Astrocyte of the cerebellum (primary cell): Measurements from ENCODE around the gene ZFAND2B.

ENCODE experiments used
- DNase-seq: peaks from one replicate; pipeline ENCODE4 v3.0.0-alpha.2; 2011; ENCODE audit warnings: low read depth
- H3K4me3 ChIP-seq: 2 replicates; pipeline ENCODE4 v1.5.1; 2011; ENCODE audit warnings: mild to moderate bottlenecking, low read depth, low read length, moderate library complexity
- in situ Hi-C: cut with HindIII; loops from 2 replicates; pipeline ENCODE4 v1.10.0; 2017; ENCODE audit warnings: low sequenced_read_pairs
- TF ChIP-seq, protein P1 (sequence below): IDR thresholded peaks from 2 replicates; pipeline ENCODE4 v1.5.1; 2012; ENCODE audit warnings: low read length, low read depth, moderate library complexity, mild to moderate bottlenecking; ENCODE audit errors: missing control alignments

The ZFAND2B gene

DNA sequence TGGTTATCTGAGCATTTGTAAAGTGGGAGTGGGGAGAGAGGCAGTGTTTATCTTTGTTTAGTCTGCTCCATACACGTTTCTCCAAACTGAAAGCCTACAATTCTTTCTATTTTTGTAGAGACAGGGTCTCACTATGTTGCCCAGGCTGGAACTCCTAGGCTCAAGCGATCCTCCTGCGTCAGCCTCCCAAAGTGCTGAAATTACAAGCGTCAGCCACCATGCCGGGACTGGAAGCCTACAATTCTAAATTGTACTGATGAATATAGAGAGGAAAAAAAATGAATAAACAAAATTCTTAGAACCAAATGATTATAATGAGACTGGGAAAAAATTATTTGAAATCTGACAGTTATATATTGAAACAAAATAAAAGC, 1.4 kb upstream of the ZFAND2B start:
- no peak for DNase-seq
- in situ Hi-C loops = no loop called here
- no peak overlapping the region for H3K4me3 ChIP-seq
- TF ChIP-seq, protein P1, sequence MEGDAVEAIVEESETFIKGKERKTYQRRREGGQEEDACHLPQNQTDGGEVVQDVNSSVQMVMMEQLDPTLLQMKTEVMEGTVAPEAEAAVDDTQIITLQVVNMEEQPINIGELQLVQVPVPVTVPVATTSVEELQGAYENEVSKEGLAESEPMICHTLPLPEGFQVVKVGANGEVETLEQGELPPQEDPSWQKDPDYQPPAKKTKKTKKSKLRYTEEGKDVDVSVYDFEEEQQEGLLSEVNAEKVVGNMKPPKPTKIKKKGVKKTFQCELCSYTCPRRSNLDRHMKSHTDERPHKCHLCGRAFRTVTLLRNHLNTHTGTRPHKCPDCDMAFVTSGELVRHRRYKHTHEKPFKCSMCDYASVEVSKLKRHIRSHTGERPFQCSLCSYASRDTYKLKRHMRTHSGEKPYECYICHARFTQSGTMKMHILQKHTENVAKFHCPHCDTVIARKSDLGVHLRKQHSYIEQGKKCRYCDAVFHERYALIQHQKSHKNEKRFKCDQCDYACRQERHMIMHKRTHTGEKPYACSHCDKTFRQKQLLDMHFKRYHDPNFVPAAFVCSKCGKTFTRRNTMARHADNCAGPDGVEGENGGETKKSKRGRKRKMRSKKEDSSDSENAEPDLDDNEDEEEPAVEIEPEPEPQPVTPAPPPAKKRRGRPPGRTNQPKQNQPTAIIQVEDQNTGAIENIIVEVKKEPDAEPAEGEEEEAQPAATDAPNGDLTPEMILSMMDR = no peak

DNA sequence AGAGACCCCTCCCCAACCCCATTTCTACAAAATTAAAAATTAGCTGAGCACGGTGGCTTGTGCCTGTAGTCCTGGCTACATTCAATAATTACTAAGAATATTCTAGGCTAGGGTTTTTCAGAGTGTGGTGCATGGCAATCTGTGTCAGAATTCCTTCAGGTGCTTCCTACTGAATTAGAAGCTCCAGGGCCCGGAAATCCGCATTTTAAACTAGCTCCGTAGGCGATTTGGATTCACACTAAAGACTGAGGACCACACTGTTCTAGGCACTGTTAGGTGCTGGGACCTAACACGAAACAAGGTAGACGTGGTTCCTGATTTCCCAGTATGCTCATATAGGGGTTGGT, 628 bp upstream of the ZFAND2B start:
- TF ChIP-seq, protein P1 = no peak
- no peak for DNase-seq
- in situ Hi-C loops = no loop called here
- peak overlapping the region; percentile 64 for H3K4me3 ChIP-seq

DNA sequence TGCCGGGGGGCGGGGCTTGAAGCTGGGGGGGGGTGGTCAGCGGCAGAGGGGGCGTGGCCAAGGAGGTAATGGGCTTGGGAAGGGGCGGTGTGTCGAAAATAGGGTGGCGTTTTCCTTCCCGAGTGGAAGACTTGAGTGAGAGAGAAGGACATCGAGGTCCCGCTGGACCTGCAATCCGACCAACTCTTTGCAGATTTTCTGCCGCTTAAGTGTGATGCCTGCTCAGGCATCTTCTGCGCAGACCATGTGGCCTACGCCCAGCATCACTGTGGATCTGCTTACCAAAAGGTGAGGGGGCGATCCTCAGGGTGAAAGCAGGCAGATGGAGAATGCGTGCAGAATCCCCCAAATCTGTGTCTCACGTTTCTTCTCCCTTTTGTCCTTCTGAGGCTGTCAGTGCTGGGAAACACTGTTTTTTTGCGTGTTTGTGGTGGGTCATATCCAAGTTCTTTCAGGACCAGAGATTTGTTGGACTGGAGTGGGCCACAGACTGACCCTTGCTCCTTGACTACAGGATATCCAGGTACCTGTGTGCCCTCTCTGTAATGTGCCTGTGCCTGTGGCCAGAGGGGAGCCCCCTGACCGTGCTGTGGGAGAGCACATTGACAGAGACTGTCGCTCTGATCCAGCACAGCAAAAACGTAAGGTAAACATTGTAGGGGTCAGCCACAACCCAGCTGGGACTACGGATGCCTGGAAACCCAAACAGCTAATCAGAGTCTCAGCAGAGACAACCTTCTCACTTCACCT, 727 bp downstream of the ZFAND2B start:
- no peak for DNase-seq
- H3K4me3 ChIP-seq = peak overlapping the region; percentile 64
- in situ Hi-C loops = no loop called here
- TF ChIP-seq, protein P1 = no peak

DNA sequence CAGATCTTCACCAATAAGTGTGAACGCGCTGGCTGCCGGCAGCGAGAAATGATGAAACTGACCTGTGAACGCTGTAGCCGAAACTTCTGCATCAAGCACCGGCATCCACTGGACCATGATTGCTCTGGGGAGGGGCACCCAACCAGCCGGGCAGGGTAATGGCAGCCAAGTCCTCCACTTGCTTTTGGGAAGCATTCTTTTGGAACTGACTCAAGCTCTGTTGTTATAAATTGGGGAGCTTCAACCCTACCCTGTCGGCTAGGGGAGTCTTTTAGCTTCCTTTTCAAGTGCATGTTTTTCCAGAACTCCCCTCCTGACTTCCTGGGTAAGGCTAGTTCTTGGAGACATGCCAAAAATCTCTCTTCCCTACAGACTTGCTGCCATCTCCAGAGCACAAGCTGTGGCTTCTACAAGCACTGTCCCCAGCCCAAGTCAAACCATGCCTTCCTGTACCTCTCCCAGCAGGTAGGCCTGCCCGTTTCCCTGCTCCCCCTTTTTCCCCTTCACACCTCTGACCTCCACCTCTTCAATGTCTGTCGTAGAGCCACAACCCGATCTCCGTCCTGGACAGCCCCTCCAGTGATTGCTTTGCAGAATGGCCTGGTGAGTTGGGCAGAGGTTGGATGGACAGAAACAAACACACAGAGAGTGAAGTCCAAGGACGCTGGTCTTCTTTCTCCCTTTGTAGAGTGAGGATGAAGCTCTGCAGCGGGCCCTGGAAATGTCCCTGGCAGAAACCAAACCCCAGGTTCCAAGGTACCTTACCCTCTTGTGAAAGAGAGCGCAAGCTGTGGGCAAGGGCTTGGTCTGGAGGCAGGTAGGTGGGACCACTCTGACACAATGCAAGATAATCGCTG, 1.5 kb downstream of the ZFAND2B start:
- TF ChIP-seq, protein P1 = no peak
- in situ Hi-C loops = no loop called here
- H3K4me3 ChIP-seq = peak overlapping the region; percentile 64
- no peak for DNase-seq

DNA sequence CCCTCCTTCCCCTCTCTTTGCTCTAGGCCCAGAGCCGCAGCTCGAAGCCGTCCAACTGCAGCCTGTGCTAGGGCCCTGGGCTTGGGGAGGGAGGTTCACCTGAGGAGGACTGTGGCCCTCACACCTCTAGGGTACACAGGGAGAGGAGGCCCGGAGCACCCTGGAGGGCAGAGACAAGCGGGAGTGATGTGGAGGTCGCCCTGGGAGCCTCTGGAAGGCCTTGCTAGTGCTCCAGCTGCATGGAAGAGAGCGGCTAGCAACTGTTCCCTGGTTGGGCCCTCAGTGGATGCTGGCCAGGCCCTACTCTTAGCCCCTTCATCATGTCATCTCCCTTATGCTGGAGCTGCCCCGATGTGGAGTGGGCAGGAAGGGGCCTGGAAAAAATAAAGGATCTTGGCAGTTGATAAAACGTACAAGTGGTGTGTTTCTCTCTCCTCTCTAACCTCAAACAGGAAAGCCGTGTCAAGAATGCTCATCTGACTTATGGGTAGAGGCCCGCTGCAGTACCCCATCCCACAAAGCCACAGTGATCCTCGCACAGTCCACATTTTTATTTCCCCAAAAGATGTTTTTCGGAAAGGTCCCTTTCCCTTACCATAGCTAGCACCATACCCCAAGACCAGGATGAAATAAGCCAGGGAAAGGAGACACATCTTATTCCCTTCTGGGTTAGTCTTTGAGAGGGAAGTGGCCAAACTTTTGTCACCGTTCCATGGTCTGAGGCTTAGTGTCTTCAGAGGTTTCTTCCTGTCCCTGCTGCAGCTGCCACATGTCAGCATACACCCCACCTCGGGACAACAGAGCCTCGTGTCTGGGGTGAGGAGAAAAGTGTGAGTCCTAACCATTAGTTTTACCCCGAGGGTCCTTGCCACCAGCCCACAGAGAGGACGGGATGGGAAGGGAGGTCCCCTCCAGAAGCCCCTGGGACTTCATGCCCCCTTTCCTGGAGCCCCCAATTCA, 2.9 kb downstream of the ZFAND2B start:
- H3K4me3 ChIP-seq = no peak overlapping the region
- in situ Hi-C loops = no loop called here
- TF ChIP-seq, protein P1 = no peak
- no peak for DNase-seq
